ENCODE results near the gene ZNF25.

- TF ChIP-seq YY1 (IDR thresholded peaks at IDR 0.05; ENCODE audit: insufficient read depth, insufficient read length) (no peak), ZNF274 (IDR thresholded peaks at IDR 0.05; ENCODE audit: low read depth, low read length) (no peak)
These were observed 15.8 kb downstream of the ZNF25 start for GRCh38 chr10:37960591-37961137.

All from NT2/D1 (cell line).